Measurements from ENCODE around the gene SYAP1. TPM values are rescaled to one million over a fixed set of nuclear protein-coding genes. Genes with fewer than 3 reads are reported as not detected.

SYAP1 gene
- total and polyA plus RNA-seq, 9 of the 15 experiments (the other 6 are each of a cell fraction or from before 2014, with no cell fraction given): 5.7 to 35.3 (median 27.6) TPM

DNA sequence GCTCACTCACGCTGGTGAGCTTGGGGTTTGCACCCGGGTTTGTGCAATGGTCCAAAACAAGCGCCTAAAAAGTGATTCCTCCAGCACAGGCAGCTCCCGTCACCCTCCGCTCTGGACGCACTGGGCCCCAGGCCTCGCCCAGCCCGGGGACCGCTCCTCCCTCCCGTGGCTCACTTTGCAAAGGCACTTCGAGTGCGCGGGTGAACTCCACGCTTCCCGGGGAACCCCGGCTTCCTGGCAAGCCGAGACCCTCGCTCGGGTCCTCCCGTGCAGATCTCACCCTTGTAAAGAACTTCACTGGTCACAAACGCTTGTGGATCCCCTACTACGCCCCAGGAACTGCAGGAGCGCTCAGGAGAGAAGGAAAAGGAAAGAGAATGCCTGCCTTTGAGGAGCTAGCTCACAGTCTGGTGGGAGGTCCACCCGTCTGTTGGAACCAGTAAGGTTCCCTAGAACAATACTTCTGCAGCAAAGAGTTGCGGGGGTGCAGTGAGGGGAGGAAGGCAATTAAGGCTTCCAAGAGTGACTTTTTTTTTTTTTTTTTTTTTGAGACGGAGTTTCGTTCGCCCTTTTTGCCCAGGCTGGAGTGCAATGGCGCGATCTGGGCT is 6.8 kb upstream of the SYAP1 start, which contains the start of gene CTPS2 (continued):
- TF ChIP-seq, protein P1, sequence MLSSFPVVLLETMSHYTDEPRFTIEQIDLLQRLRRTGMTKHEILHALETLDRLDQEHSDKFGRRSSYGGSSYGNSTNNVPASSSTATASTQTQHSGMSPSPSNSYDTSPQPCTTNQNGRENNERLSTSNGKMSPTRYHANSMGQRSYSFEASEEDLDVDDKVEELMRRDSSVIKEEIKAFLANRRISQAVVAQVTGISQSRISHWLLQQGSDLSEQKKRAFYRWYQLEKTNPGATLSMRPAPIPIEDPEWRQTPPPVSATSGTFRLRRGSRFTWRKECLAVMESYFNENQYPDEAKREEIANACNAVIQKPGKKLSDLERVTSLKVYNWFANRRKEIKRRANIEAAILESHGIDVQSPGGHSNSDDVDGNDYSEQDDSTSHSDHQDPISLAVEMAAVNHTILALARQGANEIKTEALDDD (IDR thresholded peaks at IDR 0.05): no peak
- TF ChIP-seq L3MBTL2 (IDR thresholded peaks at IDR 0.05) (peak; percentile 52; the same call in 1 of the 2 replicates), HDAC6 (IDR thresholded peaks at IDR 0.05; ENCODE audit: low read depth, low read length) (no peak), SREBF2 (CRISPR knock-in tag; IDR thresholded peaks at IDR 0.05) (no peak), ZNF143 (CRISPR knock-in tag; IDR thresholded peaks at IDR 0.05) (no peak), ATF1 (CRISPR knock-in tag; IDR thresholded peaks at IDR 0.05) (no peak), ATF1 (tag; IDR thresholded peaks at IDR 0.05) (no peak), CXXC5 (CRISPR knock-in tag; IDR thresholded peaks at IDR 0.05) (peak; percentile 45; the same call in 1 of the 2 replicates), TCFL5 (CRISPR knock-in tag; conservative IDR thresholded peaks at IDR 0.05) (no peak)
- TF ChIP-seq, protein P2, sequence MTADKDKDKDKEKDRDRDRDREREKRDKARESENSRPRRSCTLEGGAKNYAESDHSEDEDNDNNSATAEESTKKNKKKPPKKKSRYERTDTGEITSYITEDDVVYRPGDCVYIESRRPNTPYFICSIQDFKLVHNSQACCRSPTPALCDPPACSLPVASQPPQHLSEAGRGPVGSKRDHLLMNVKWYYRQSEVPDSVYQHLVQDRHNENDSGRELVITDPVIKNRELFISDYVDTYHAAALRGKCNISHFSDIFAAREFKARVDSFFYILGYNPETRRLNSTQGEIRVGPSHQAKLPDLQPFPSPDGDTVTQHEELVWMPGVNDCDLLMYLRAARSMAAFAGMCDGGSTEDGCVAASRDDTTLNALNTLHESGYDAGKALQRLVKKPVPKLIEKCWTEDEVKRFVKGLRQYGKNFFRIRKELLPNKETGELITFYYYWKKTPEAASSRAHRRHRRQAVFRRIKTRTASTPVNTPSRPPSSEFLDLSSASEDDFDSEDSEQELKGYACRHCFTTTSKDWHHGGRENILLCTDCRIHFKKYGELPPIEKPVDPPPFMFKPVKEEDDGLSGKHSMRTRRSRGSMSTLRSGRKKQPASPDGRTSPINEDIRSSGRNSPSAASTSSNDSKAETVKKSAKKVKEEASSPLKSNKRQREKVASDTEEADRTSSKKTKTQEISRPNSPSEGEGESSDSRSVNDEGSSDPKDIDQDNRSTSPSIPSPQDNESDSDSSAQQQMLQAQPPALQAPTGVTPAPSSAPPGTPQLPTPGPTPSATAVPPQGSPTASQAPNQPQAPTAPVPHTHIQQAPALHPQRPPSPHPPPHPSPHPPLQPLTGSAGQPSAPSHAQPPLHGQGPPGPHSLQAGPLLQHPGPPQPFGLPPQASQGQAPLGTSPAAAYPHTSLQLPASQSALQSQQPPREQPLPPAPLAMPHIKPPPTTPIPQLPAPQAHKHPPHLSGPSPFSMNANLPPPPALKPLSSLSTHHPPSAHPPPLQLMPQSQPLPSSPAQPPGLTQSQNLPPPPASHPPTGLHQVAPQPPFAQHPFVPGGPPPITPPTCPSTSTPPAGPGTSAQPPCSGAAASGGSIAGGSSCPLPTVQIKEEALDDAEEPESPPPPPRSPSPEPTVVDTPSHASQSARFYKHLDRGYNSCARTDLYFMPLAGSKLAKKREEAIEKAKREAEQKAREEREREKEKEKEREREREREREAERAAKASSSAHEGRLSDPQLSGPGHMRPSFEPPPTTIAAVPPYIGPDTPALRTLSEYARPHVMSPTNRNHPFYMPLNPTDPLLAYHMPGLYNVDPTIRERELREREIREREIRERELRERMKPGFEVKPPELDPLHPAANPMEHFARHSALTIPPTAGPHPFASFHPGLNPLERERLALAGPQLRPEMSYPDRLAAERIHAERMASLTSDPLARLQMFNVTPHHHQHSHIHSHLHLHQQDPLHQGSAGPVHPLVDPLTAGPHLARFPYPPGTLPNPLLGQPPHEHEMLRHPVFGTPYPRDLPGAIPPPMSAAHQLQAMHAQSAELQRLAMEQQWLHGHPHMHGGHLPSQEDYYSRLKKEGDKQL (CRISPR knock-in tag; IDR thresholded peaks at IDR 0.05; ENCODE audit: borderline replicate concordance): no peak
- TF ChIP-seq, protein P3, sequence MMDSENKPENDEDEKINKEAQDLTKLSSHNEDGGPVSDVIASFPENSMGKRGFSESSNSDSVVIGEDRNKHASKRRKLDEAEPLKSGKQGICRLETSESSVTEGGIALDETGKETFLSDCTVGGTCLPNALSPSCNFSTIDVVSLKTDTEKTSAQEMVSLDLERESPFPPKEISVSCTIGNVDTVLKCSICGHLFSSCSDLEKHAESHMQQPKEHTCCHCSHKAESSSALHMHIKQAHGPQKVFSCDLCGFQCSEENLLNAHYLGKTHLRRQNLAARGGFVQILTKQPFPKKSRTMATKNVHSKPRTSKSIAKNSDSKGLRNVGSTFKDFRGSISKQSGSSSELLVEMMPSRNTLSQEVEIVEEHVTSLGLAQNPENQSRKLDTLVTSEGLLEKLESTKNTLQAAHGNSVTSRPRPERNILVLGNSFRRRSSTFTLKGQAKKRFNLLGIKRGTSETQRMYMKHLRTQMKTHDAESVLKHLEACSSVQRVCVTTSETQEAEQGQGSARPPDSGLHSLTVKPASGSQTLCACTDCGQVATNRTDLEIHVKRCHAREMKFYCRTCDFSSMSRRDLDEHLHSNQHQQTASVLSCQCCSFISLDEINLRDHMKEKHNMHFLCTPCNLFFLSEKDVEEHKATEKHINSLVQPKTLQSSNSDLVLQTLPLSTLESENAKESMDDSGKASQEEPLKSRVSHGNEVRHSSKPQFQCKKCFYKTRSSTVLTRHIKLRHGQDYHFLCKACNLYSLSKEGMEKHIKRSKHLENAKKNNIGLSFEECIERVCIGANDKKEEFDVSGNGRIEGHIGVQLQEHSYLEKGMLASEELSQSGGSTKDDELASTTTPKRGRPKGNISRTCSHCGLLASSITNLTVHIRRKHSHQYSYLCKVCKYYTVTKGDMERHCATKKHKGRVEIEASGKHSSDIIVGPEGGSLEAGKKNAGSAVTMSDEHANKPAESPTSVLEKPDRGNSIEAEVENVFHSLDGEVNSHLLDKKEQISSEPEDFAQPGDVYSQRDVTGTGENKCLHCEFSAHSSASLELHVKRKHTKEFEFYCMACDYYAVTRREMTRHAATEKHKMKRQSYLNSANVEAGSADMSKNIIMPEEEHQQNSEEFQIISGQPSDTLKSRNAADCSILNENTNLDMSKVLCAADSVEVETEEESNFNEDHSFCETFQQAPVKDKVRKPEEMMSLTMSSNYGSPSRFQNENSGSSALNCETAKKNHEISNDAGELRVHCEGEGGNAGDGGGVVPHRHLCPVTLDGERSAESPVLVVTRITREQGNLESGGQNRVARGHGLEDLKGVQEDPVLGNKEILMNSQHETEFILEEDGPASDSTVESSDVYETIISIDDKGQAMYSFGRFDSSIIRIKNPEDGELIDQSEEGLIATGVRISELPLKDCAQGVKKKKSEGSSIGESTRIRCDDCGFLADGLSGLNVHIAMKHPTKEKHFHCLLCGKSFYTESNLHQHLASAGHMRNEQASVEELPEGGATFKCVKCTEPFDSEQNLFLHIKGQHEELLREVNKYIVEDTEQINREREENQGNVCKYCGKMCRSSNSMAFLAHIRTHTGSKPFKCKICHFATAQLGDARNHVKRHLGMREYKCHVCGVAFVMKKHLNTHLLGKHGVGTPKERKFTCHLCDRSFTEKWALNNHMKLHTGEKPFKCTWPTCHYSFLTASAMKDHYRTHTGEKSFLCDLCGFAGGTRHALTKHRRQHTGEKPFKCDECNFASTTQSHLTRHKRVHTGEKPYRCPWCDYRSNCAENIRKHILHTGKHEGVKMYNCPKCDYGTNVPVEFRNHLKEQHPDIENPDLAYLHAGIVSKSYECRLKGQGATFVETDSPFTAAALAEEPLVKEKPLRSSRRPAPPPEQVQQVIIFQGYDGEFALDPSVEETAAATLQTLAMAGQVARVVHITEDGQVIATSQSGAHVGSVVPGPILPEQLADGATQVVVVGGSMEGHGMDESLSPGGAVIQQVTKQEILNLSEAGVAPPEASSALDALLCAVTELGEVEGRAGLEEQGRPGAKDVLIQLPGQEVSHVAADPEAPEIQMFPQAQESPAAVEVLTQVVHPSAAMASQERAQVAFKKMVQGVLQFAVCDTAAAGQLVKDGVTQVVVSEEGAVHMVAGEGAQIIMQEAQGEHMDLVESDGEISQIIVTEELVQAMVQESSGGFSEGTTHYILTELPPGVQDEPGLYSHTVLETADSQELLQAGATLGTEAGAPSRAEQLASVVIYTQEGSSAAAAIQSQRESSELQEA (IDR thresholded peaks at IDR 0.05; ENCODE audit: low read depth): no peak

Measured in K562 (cell line).